RWPE2 (cell line): Measurements from ENCODE around the gene SMTNL1.
A peak's percentile ranks its signal among the peaks of the same experiment; 100 is the strongest.

ENCODE experiments used
- ATAC-seq: fragments of 200-7000 bp; cut with Tn5 transposase; 3 replicates; pipeline ENCODE4 v1.9.1; 2021; ENCODE audit warnings: low read depth
- DNase-seq: peaks from one replicate; pipeline ENCODE4 v3.0.0-alpha.2; 2020; ENCODE audit warnings: low spot score
- H3K27ac ChIP-seq: fragments of 450-650 bp; 2 replicates; pipeline ENCODE4 v1.5.1; 2017; ENCODE audit warnings: mild to moderate bottlenecking; ENCODE audit not compliant: poor library complexity, severe bottlenecking
- H3K27me3 ChIP-seq: fragments of 250-450 bp; sonication (Bioruptor Pico); 2 replicates; pipeline ENCODE4 v1.5.1; 2021; ENCODE audit warnings: mild to moderate bottlenecking, moderate library complexity; ENCODE audit not compliant: insufficient read depth, poor library complexity, severe bottlenecking
- H3K36me3 ChIP-seq: fragments of 250-450 bp; sonication (Bioruptor Pico); 2 replicates; pipeline ENCODE4 v1.5.1; 2020; ENCODE audit warnings: low read depth, mild to moderate bottlenecking, moderate library complexity
- H3K4me1 ChIP-seq: fragments of 250-450 bp; sonication (Bioruptor Pico); 2 replicates; pipeline ENCODE4 v1.5.1; 2021; ENCODE audit warnings: mild to moderate bottlenecking, moderate library complexity; ENCODE audit not compliant: insufficient read depth, poor library complexity, severe bottlenecking
- H3K4me3 ChIP-seq: fragments of 250-450 bp; sonication (Bioruptor Pico); 2 replicates; pipeline ENCODE4 v1.5.1; 2021; ENCODE audit warnings: mild to moderate bottlenecking, moderate library complexity; ENCODE audit not compliant: severe bottlenecking
- H3K9me3 ChIP-seq: fragments of 250-450 bp; sonication (Bioruptor Pico); 2 replicates; pipeline ENCODE4 v1.5.1; 2021; ENCODE audit warnings: mild to moderate bottlenecking, moderate library complexity; ENCODE audit not compliant: severe bottlenecking
- CTCF ChIP-seq: fragments of 450-650 bp; IDR thresholded peaks from one replicate; pipeline ENCODE4 v1.5.1; 2017; ENCODE audit warnings: mild to moderate bottlenecking, moderate library complexity; ENCODE audit not compliant: poor library complexity, severe bottlenecking

The SMTNL1 gene

DNA sequence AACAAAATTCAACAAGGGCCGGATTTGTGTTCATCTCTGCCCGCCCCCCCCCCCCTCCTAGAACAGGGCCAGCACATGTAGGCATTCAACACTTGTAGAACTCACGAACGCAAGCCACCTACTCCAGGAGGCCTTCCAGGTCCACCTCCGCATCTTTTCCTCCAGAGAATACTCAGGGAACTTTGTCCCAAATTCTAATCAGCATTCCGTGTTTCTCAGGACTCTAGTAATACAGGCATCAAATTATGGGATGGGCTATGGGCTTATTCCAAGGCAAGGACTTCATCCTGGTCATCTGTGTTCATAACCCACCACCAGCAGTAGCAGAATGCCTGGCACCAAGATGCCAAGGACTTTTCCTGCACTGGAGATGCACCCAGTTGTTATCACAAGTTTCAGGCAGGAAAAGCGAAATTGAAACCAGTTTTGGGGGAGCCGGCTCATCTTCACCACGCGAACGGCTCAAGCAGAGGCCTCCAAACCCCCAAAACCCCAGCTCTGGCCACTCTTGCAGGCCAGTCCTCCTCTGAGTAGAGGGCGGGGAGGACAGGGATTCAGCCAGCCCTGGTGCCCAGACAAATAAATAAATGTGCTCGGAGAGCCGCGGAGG, 29.6 kb downstream of the SMTNL1 start:
- peaks cover 10% of the 10 kb centered on the region for H3K4me1 ChIP-seq
- no peaks in the 10 kb centered on the region for H3K9me3 ChIP-seq
- TF ChIP-seq CTCF: no peak
- DNase-seq: no peak
- ATAC-seq: no peak; the same call in 2 of the 3 replicates
- peak overlapping the region; percentile 31 for H3K27ac ChIP-seq
- peak overlapping the region; percentile 50 for H3K4me3 ChIP-seq
- H3K27me3 ChIP-seq: no peaks in the 10 kb centered on the region
- no peaks in the 10 kb centered on the region for H3K36me3 ChIP-seq

GRCh38 chr11:57567515-57568329, 30.3 kb downstream of the SMTNL1 start, which contains the start of gene UBE2L6:
UBE2L6 (minus strand) TSS chr11:57567672; CDS start chr11:57567611, 61 bp downstream.
- H3K36me3 ChIP-seq: no peaks in the 10 kb centered on the region
- no peaks in the 10 kb centered on the region for H3K27me3 ChIP-seq
- ATAC-seq (peak; percentile 75), DNase-seq (no peak)
- H3K9me3 ChIP-seq: no peaks in the 10 kb centered on the region
- H3K4me3 ChIP-seq: peak within 1 kb of the TSS; percentile 50
- H3K4me1 ChIP-seq: peaks cover 10% of the 10 kb centered on the region
- H3K27ac ChIP-seq: peak within 1 kb of the TSS; percentile 31
- no peak for TF ChIP-seq CTCF

DNA sequence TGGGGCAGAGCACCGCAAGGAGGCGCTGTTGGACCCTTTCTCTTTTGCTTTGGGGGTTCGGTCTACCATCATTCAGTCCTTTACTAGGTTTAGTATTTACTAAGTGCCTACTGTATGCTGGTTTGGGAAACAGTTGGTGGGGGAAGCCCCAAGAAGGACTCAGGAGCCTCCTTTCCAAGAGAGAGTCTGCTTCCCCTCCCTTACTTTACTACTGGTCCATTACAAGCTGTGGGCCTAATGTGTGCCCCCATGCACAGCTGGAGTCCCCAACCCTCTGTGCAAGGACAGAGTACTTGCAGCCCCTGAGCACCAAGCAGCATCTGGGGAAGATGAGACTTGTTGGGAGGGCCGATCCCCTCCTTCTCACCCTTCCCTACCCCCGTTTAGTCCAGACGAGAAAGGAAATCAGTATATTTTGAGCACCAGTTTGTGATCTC, 31.0 kb downstream of the SMTNL1 start:
- ATAC-seq: no peak; the same call in 2 of the 3 replicates
- Histone ChIP-seq H3K27me3 (no peaks in the 10 kb centered on the region), H3K27ac (peak overlapping the region; percentile 31), H3K4me1 (peaks cover 10% of the 10 kb centered on the region), H3K4me3 (peak overlapping the region; percentile 50), H3K9me3 (no peaks in the 10 kb centered on the region), H3K36me3 (no peaks in the 10 kb centered on the region)
- no peak for DNase-seq
- TF ChIP-seq CTCF: peak; percentile 95

- no peak for TF ChIP-seq CTCF
- no peaks in the 10 kb centered on the region for H3K9me3 ChIP-seq
- H3K27me3 ChIP-seq: no peaks in the 10 kb centered on the region
- ATAC-seq: no peak
- H3K27ac ChIP-seq: no peak overlapping the region
- no peak for DNase-seq
- no peak overlapping the region for H3K4me3 ChIP-seq
- H3K4me1 ChIP-seq: peaks cover 10% of the 10 kb centered on the region
- no peaks in the 10 kb centered on the region for H3K36me3 ChIP-seq
Observed at GRCh38 chr11:57571606-57572005, 34.2 kb downstream of the SMTNL1 start.
